GM19351 (cell line): ENCODE measurements around the gene FYB1.
A peak's percentile ranks its signal among the peaks of the same experiment; 100 is the strongest.
"Not testable (repeated sequence)": the region's sequence is repeated elsewhere in the genome, so short reads cannot be mapped to it uniquely, and the experiment has no call there.

Experiments
- ATAC-seq: cut with Tn5 transposase; IDR thresholded peaks from one replicate; pipeline ENCODE4 v1.9.1; 2021; ENCODE audit warnings: mild to moderate bottlenecking, moderate library complexity; ENCODE audit not compliant: unreplicated experiment

The FYB1 gene

GRCh38 chr5:39219437-39219836, at the start of gene FYB1:
TSS of gene FYB1 (minus strand) at chr5:39219563. CDS start at chr5:39202960, 16,603 bp downstream.
- no peak for ATAC-seq

GRCh38 chr5:39267186-39267585, 47.8 kb upstream of the FYB1 start:
- ATAC-seq = no peak

- no peak for ATAC-seq
Measured at GRCh38 chr5:39266442-39266841, 47.1 kb upstream of the FYB1 start.

GRCh38 chr5:39264528-39264927, 45.2 kb upstream of the FYB1 start:
- ATAC-seq = peak; percentile 96

- no peak for ATAC-seq
Measured at GRCh38 chr5:39262981-39263380, 43.6 kb upstream of the FYB1 start.

- ATAC-seq = no peak
Measured at GRCh38 chr5:39260095-39260494, 40.7 kb upstream of the FYB1 start.

- ATAC-seq = no peak
Measured at GRCh38 chr5:39257554-39257953, 38.2 kb upstream of the FYB1 start.

GRCh38 chr5:39256477-39257235, 37.3 kb upstream of the FYB1 start:
- peak; percentile 65 for ATAC-seq

GRCh38 chr5:39255406-39255805, 36.0 kb upstream of the FYB1 start:
- ATAC-seq = no peak

- ATAC-seq = no peak
Measured at GRCh38 chr5:39254671-39255070, 35.3 kb upstream of the FYB1 start.

GRCh38 chr5:39253196-39253595, 33.8 kb upstream of the FYB1 start:
- no peak for ATAC-seq

- ATAC-seq = no peak
Measured at GRCh38 chr5:39249564-39250274, 30.4 kb upstream of the FYB1 start.

GRCh38 chr5:39249069-39249468, 29.7 kb upstream of the FYB1 start:
- no peak for ATAC-seq

- no peak for ATAC-seq
Measured at GRCh38 chr5:39240750-39241149, 21.4 kb upstream of the FYB1 start.

- ATAC-seq = no peak
Measured at GRCh38 chr5:39238366-39239105, 19.2 kb upstream of the FYB1 start.

- no peak for ATAC-seq
Measured at GRCh38 chr5:39236718-39237117, 17.4 kb upstream of the FYB1 start.

- ATAC-seq = no peak
Measured at GRCh38 chr5:39235648-39236047, 16.3 kb upstream of the FYB1 start.

GRCh38 chr5:39234494-39234893, 15.1 kb upstream of the FYB1 start:
- ATAC-seq = not testable (repeated sequence)

GRCh38 chr5:39233783-39234182, 14.4 kb upstream of the FYB1 start:
- no peak for ATAC-seq

GRCh38 chr5:39231705-39232525, 12.6 kb upstream of the FYB1 start:
- peak; percentile 67 for ATAC-seq

GRCh38 chr5:39228596-39228995, 9.2 kb upstream of the FYB1 start:
- no peak for ATAC-seq
